HepG2 (cell line): ENCODE data around the gene SSPN.

ENCODE experiments used
- HMG20B ChIP-seq: conservative IDR thresholded peaks from 2 replicates; pipeline ENCODE4 v1.6.1; 2016; ENCODE audit warnings: missing genetic modification reagents, missing compliant biosample characterization
- MXI1 ChIP-seq: IDR thresholded peaks from 3 replicates; pipeline ENCODE4 v1.6.1; 2012; ENCODE audit warnings: low read depth, low read length, inconsistent platforms, borderline replicate concordance
- NFRKB ChIP-seq: fragments of 450-650 bp; IDR thresholded peaks from 2 replicates; pipeline ENCODE4 v1.6.1; 2017
- SMC3 ChIP-seq: IDR thresholded peaks from 2 replicates; pipeline ENCODE4 v1.6.1; 2011; ENCODE audit warnings: low read length, improper control_type of control experiment
- ZNF354B ChIP-seq: sonication (generic); formaldehyde crosslinking; IDR thresholded peaks from 2 replicates; pipeline ENCODE4 v1.8.0; 2022; ENCODE audit warnings: mild to moderate bottlenecking, missing genetic modification reagents
- TF ChIP-seq, protein P1 (sequence below): sonication (generic); formaldehyde crosslinking; IDR thresholded peaks from 2 replicates; pipeline ENCODE4 v1.4.0; 2020; ENCODE audit warnings: missing genetic modification reagents

DNA sequence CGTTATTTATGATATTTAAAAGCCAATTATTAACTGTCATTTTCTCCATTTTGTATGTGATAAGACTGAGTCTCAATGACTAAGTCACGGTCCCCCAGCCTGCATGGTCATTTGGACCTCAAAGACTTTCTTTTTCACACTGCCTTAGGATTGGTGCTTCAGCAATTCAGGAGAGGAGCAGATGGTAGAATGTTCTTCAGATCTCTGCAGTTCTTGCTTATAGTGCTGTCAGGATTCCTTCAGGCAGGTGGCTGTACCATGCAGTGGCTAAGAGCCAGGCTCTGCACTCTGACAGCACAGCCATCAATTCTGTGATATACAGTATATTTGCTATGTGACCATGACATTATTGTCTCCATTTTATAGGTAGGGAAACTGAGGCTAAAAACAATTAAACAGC is 18.7 kb downstream of the SSPN start:
- TF ChIP-seq NFRKB (no peak), HMG20B (CRISPR knock-in tag) (no peak), ZNF354B (CRISPR knock-in tag) (no peak), SMC3 (no peak), MXI1 (no peak)
- TF ChIP-seq, protein P1, sequence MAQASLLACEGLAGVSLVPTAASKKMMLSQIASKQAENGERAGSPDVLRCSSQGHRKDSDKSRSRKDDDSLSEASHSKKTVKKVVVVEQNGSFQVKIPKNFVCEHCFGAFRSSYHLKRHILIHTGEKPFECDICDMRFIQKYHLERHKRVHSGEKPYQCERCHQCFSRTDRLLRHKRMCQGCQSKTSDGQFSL, result no peak
